Measurements from ENCODE around the gene PARP8. TPM values are rescaled to one million over a fixed set of nuclear protein-coding genes. Genes with fewer than 3 reads are reported as not detected.
"Not testable (repeated sequence)": the region's sequence is repeated elsewhere in the genome, so short reads cannot be mapped to it uniquely, and the experiment has no call there.

Gene PARP8
- total RNA-seq, 4 donors from 2014 or later: 6.5 to 25.2 (median 12.3) TPM

DNA sequence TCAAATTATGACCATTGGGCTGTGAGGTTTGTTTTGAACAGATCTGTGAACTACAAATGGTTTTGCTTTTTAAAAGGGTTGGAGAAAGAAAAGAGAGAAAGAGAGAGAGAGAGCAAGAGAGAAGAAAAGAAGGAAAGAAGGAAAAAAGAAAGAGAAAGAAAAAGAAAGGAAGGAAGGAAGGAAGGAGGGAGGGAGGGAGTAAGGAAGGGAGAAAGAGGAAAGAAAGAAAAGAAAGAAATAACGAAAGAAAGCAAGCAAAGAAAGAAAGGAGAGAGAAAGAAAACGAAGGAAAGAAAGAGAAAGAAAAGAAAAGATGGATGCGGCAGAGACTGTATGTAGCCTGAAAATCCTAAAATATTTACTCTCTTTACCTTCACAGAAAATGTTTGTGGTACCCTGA lies 104.0 kb downstream of the PARP8 start:
- H3K27ac ChIP-seq: no peak overlapping the region
- H3K4me3 ChIP-seq: no peak overlapping the region
- WGBS, 2 donors: 86 to 91% methylated on average over 3 of the region's 3 CpGs
- H3K4me1 ChIP-seq: no peaks in the 10 kb centered on the region
- TF ChIP-seq CTCF (IDR thresholded peaks at IDR 0.05): no peak
- TF ChIP-seq POLR2A (IDR thresholded peaks at IDR 0.05): no peak
- DNase-seq: no peak
- intact Hi-C loops (cut with DNase I): no loop called here
- peaks cover 0 to 12% (median 2%) of the 10 kb centered on the region in 3 donors for H3K9me3 ChIP-seq
- no peaks in the 10 kb centered on the region for H3K27me3 ChIP-seq
- peaks cover 0 to 48% (median 0%) of the 10 kb centered on the region in 3 donors for H3K36me3 ChIP-seq

GRCh38 chr5:50774446-50775175 lies 108.2 kb downstream of the PARP8 start:
- H3K4me1 ChIP-seq; intact Hi-C loops (cut with DNase I); H3K27ac ChIP-seq; H3K4me3 ChIP-seq; DNase-seq; H3K27me3 ChIP-seq: not testable (repeated sequence)
- Histone ChIP-seq H3K36me3 (peaks cover 0 to 42% (median 0%) of the 10 kb centered on the region in 3 donors), H3K9me3 (peaks cover 0 to 12% (median 2%) of the 10 kb centered on the region in 3 donors)
- 100% methylated on average over 1 of the region's 51 CpGs; no CpG with 5 or more reads in 1 of the 2 donors for WGBS, 2 donors

DNA sequence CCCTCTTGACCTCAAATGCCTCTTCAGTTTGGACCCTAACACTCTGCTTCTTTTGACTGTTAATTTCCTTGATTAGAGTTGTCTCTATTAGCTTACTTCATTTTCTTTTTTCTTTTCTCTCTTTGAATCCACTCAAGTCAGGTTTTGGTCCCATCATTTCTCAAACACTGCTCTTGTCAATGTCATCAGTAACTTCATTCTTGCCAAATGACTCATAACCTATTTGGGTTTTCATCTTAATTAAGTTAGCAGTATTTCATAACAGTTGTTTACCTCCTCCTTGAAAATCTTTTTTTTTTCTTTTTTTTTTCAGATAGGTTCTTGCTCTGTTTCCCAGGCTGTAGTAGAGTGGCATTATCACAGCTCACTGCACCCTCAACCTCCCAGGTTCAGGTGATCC lies 119.6 kb downstream of the PARP8 start:
- Histone ChIP-seq H3K27ac (no peak overlapping the region), H3K4me1 (no peaks in the 10 kb centered on the region), H3K36me3 (peaks cover 0 to 52% (median 0%) of the 10 kb centered on the region in 3 donors), H3K4me3 (no peak overlapping the region), H3K27me3 (no peaks in the 10 kb centered on the region), H3K9me3 (no peaks in the 10 kb centered on the region)
- TF ChIP-seq POLR2A (IDR thresholded peaks at IDR 0.05): no peak
- TF ChIP-seq CTCF (IDR thresholded peaks at IDR 0.05): no peak
- no peak for DNase-seq
- intact Hi-C loops (cut with DNase I): no loop called here

DNA sequence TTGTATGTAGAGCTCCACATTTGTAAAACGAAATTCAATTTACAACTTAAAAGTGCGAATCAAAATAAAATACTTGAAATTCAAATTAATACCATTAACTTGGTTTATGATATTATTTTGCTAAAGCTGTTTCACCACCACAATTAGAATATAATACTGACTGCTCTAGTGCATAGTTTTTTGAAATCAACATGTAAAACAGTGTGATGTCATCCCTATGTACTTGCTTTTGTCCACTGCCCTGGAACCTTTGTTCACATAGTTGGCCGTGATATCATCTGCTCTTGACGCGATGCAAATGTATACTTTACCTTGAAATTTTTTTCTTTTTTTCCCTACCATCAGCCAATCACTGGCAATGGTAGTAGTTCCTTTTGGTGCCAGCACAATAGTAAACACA lies 125.4 kb downstream of the PARP8 start:
- no peak for TF ChIP-seq CTCF (IDR thresholded peaks at IDR 0.05)
- TF ChIP-seq POLR2A (IDR thresholded peaks at IDR 0.05): no peak
- Histone ChIP-seq H3K4me3 (no peak overlapping the region), H3K27ac (no peak overlapping the region), H3K4me1 (no peaks in the 10 kb centered on the region), H3K36me3 (peaks cover 0 to 56% (median 0%) of the 10 kb centered on the region in 3 donors), H3K9me3 (no peaks in the 10 kb centered on the region), H3K27me3 (no peaks in the 10 kb centered on the region)
- intact Hi-C loops (cut with DNase I): no loop called here
- WGBS, 2 donors: 91 to 94% methylated on average over 5 of the region's 5 CpGs
- DNase-seq: no peak

GRCh38 chr5:50792843-50793242 lies 126.4 kb downstream of the PARP8 start:
- no peak overlapping the region for H3K4me3 ChIP-seq
- intact Hi-C loops (cut with DNase I): no loop called here
- 92 to 97% methylated on average over 5 of the region's 5 CpGs for WGBS, 2 donors

More at GRCh38 chr5:50792843-50793242, 126.4 kb downstream of the PARP8 start:
- no peak for DNase-seq
- Histone ChIP-seq H3K9me3 (no peaks in the 10 kb centered on the region), H3K27me3 (no peaks in the 10 kb centered on the region), H3K4me1 (no peaks in the 10 kb centered on the region), H3K27ac (no peak overlapping the region), H3K36me3 (peaks cover 0 to 58% (median 0%) of the 10 kb centered on the region in 3 donors)
- TF ChIP-seq POLR2A (IDR thresholded peaks at IDR 0.05) (no peak), CTCF (IDR thresholded peaks at IDR 0.05) (no peak)
